Activated effector memory CD4-positive, alpha-beta T cell treated with anti-CD3 and anti-CD28 coated beads, Interleukin-2, amount 50 U/mL, for 16 hours (primary cell): Measurements from ENCODE around the gene BOD1.
"Not testable (repeated sequence)": the region's sequence is repeated elsewhere in the genome, so short reads cannot be mapped to it uniquely, and the experiment has no call there.

Experiments used
- DNase-seq: peaks from one replicate; pipeline ENCODE4 v3.0.0-alpha.2; 2020

The BOD1 gene

DNA sequence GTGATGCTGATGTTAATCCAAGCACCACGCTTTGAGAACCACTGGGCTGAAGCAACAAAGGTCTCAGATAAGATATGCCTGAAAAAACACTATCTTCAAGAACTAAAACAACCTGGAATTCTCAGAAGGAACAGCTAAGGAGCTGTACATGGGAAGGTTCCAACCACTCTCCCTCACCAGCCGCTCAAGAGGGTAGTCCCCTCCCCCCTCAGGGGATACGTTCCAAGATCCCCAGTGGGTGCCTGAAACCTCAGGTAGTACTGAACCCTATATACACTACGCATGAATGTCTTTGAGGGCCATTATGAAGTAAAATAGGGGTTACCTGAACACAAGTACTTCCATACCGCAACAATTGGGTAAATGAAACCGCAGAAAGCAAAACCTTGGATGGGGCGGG lies 1.9 kb downstream of the BOD1 start:
- no peak for DNase-seq

DNA sequence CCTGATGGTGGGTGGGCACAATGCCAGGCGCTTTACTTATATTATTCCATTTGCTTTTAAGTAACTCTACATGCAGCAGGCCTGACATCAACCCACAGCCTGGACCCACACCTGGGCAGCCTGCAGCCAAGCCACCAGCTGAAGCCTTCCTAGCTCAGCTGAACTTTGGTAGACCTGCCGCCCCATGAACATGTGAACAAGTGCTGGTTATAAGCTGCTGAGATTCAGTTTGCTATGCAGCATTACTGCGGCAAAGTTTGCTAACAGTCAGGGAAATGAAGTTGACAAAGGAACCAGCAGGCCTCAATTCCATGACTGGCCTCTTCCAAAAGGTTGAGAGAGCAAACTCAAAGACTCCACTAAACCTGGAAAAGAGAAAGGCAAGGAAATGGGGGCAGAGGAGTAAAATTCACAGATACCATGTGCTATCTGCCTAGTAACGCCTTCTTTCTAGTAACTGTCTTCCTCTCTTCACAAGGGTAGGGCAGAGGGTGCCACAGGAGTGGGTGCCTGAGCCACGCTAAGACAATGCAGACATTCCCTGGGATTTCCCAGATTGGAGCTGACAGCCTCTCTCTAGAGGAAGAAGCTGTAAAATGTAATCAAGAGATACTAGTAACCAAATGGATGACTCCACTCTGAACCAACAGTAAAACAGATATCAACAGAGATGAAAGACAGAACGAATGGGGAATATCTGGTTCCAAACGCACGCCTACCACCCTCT lies 2.9 kb downstream of the BOD1 start:
- no peak for DNase-seq

DNA sequence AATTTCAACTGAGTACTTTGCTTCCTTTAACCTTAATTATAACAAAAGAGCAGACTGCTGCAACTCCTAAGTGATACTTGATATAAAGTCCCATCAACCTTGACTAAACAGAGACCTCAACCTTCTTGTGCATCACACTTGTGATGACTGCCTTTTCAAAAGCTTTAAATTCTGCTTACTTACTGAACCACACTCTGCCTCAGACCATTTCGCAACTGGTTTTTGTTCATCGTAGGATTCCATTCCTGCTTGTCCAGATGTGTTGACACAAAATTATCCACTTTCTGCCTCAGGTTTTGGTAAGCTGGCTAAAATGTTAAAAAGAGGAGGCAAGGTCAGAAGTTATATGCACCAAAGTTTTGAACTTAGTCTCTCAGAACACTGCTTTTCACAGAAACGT lies 3.5 kb downstream of the BOD1 start:
- no peak for DNase-seq

DNA sequence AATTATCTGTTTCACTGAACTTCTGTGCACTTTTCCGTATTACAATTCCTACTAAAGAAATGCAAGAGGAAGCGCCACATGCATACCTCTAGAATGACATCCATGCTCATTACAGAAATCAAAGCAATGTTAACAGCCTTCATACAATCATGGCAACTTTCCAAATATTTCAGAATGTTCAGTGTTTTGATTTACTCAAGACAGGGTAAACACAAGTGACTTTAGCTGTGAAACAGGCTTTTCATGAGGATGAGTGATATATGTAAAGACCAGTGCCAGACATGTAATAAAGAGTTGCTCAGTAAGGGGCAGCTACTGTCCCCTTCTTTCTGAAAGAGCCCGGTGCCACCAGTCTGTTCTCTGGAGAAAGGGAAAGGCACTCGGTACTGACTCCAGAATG lies 4.7 kb downstream of the BOD1 start:
- no peak for DNase-seq

DNA sequence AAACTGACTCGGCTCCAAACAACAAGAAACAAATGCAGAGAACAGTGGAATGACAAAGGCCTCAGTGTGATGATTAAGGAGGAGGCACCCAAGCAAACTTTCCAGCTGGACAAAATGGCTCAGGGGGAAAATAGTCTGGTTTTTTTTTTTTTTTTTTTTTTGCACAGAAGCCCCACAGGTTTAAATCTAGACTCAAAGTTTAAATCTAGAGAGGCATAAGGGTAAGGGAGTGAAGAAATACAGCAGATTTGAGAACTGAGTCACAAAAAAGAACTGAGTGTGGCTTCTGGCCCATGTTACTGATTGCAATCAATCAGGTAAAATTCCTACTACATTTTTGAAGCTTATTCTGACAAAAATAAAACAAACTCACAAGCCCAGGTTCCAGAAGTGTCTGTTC lies 12.3 kb downstream of the BOD1 start:
- no peak for DNase-seq

DNA sequence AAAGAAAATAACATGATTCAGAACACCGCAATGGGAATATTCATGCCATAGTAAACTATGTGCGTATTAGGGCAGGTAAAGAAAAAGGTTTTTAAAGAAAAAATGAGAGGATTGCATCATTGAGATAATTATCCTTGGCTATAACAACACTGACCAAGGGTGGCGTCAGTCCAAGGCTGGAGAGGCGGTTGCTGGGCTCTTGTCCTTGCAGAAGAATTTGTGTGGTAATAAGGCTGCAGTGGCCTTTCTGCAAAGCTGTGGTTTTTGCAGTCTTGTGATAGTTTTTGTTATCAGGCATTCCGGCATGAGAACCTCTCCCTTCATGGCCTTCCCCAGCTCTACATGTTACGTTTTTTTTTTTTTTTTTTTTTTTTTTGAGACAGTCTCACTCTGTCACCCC lies 14.0 kb downstream of the BOD1 start:
- DNase-seq: no peak

DNA sequence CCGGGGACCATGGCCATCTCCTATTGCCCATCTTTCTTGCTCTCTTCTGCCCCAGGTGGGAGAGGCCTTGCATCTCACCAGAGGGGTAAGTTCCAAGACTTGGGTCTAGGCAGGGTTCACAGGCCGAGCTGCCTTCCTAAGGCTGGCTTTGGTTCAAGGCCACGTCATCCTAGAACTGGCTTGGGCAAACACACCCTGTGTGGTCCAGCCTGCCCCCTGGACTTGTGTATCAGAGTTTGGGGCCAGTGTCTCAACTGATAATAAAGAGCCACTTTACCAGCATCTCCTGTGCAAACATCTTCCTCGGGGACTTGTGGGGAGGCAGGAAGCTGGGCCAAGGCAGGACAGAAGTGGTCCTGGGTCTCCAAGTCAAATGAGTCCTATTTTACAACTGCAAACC lies 17.8 kb downstream of the BOD1 start:
- no peak for DNase-seq

DNA sequence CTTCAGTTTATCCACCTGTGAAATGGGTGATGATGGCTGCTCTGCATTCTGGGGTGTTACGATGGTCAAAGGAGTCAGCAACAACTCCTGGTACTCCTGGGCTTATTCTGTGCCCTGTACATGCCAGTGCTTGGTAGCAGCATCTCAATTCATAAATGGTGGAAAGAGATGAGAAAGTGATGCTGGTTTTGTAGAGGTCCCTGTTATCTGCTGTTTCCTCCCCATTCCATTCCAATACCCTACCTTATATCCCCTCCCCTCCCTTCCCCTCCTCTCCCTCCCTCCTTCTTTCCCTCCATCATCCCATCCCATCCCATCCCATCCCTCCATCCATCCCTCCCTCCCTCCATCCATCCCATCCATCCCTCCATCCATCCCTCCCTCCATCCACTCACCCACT lies 19.1 kb downstream of the BOD1 start:
- DNase-seq: no peak

DNA sequence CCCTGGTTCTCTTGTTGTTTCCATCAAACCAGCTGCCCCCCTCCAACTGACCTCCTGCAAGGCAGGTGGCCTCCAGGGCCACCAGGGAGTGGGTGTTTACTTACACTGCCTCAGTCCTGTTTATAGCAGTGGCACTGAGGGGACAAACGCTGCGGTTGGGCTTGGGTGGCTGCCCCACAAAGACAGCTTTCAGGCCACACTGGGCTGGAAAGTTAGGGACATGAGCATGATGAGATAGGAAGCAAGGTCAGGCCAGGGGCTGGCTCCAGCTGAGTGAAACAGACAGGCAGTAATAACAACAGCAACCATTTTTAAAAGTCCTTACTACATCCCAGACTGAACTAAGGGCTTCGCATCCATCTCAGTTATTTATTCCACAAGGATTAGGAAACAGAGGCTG lies 20.6 kb downstream of the BOD1 start:
- no peak for DNase-seq

DNA sequence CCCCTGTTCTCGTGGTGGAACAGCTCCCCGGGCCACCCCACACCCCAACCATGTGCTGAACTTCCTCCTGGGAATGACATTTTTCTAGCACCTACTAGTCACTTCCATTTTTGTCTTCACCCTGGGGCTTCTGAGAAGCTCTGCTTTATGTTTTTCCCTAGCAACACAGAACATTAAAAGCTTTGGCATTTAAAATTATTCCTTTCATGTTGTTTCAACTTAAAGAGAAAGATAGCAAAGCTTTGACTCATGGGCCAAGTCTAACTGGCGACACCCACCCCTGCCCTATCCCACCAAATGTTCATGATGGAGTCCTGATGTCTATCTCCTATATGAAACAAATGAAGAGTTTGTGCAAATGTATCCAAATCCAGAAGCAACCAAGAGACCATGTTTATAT lies 22.4 kb downstream of the BOD1 start:
- no peak for DNase-seq

DNA sequence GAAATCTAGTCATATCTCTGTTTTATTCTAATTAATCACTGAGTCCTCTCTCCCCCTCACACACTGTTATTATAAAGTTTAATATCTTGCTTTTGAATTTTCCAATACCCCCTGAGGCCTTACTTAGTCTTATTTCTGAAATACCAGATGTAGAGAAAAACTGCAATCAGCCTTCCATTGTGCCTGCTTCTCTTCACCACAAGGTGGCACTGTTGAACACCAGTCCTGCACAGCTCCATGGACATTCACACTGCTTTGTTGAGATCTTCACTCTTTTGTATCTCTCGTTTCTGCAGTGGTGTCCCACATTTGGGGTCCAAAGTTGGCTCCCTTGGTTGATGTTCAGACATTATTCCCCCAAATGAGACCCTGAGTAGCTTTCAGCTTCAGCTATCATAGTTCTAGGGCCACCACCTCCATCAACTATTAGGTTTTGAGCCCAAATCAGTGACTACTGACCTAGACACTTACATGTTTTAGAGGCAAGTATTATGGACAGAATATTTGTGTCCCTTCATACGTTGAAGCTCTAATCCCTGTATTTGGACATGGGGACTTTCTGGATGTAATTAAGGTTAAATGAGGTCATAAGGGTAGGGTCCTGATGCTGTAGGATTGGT lies 24.3 kb downstream of the BOD1 start:
- no peak for DNase-seq

DNA sequence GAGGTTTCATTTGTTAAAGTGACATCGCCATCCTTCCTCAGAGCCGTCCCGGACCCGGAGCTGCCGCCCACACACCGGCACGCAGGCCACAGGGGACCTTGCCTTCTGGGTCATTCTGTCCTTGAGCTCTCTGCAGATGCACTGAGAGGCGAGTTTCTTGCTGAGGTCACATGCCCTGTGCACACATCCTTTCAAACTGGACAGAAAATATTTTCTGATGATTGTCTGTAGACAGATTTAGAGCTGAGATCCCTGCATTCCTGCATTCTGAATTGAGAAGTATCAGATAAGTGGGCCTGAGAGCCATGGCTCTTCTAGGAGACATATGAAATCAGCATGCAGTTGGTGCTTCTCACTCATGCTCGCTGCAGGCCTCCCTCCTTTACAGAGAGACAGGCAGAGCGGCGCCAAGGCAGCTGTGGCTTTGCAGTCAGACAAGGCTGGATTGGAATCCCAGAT lies 25.4 kb downstream of the BOD1 start:
- DNase-seq: no peak

DNA sequence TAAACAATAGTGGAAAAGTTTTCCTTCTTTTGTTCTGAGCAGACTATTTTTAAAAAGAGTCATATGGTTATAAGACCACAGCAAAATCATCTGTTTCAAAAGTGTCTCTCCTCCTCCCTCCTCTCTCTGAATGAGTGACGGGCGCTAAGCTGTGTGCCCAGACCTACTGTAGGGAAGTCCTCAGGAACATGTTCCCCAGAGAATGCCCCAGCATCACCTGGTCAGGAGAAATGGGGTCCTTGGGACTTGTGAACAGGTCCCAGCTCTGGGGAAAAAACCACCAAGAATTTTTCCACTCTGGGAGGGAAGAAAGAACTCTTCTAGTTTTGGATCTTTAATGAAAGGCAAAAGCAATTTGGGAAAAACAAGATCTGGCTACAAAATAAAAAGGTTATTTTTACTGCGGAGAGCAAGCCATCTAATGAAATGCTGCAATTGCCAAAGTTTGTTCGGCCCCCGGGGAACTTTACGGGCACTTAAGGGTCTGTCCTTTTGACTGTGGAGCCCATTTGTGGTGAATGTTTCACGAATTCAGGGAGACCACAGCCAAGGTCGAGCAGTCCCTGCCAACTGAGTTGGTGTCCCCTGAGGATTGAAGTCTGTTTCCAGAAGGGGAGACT lies 25.9 kb downstream of the BOD1 start:
- DNase-seq: no peak

DNA sequence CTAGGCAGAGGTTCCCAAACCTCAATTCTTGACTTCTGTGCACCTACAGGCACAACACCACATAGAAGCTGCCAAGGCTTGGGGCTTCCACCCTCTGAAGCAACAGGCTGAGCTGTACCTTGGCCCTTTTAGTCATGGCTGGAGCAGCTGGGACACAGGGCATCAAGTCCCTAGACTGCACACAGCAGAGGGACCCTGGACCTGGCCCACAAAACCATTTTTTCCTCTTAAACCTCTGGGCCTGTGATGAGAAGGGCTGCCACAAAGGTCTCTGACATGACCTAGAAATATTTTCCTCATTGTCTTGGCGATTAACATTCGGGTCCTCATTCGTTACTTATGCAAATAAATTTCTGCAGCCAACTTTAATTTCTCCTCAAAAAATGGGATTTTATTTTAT lies 30.3 kb downstream of the BOD1 start:
- not testable (repeated sequence) for DNase-seq

DNA sequence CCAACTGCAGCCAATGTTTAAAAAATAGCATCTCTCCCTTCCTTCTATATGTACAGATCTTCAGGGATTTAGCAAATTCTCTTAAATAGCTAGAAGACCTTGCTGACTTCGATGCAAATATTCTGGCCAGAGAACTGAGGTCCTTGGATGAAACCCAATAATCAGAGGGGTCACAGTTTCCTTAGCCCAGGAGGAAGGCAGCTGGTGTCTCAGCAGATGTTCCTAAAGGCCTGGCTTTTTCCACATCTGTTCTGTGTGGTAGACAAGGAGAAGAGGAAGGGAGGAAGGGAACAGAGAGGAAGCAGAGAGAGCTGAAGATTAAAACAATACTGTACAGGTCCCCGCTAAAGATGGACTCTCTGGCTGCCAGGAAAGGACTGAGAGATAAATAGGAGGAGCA lies 33.1 kb downstream of the BOD1 start:
- no peak for DNase-seq

DNA sequence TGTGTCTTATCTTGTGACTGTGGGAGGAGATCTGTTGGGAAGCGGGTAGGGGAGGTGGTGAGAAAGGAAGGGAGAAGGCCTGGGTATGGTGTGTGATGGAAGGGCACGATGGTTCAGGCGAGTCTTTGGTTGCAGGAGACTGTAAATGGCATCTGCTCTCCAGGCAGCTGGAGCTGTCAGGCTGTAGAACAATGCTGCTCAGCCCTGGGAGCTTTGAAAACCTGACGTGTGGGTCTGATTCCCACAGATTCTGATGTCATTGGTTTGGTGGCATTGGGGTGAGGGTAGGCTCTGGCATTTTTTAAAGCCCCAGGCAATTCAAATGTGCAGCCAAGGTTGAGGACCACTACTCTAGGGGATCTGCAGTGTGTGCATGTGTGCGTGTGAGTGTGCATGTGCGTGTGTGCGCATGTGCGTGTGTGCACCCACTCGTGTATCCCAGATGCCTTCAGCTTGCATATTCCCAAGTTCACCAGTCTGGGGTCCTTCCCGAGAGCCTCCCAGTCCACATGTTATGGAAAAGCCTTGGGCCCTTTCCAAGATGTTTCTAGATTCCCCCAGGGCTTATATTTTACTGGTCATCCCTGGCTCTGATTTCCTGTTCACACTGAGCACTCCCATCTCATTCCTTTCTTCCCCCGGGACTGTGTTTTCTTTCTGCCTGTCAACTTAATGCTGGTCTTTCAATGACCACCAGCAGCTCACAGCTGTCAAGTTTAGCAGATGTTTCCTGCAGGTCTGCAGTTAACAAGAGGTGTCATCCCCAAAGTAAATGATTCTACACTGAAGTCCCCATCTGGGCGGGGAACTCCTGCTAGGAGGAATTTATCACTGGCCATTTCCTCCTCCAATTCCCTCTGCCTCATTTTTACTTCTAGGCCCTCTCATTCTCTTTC lies 34.0 kb downstream of the BOD1 start:
- no peak for DNase-seq

DNA sequence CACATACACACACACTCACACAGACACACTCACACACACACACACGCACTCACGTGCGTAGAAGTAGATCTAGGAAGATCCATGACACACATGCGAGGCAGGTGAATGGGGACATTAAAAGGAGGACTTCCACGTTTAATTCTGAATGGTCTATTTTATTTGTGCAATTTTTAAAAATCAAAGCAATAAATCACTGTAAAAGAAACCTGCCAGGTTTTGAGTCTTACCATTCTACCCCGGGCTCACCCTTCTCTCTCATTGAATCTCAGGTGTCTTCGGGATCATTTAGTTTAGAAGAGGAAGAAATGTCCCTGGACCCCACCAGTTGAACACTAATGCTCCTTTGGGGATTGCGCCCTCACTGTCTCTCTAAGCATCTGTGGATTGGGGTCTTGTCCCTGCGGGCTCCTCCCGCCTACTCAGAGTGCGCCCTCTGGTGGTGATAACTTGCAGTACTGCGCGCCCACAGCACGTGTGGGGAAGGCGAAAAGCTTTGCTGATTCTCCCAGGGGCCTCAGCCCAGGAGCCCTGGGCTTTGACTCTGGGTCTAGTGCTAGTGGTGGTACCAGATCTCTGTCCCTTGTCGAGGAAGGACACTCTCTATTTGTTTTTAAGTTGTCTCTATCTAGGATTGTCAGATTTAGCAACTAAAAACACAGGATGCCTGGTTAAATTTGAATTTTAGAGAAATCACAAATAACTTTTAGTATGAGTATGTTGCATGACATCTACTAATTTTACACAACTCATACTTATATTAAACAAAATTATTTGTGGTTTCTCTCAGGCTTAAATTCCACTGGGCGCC lies 34.8 kb downstream of the BOD1 start:
- peak; percentile 80 for DNase-seq

DNA sequence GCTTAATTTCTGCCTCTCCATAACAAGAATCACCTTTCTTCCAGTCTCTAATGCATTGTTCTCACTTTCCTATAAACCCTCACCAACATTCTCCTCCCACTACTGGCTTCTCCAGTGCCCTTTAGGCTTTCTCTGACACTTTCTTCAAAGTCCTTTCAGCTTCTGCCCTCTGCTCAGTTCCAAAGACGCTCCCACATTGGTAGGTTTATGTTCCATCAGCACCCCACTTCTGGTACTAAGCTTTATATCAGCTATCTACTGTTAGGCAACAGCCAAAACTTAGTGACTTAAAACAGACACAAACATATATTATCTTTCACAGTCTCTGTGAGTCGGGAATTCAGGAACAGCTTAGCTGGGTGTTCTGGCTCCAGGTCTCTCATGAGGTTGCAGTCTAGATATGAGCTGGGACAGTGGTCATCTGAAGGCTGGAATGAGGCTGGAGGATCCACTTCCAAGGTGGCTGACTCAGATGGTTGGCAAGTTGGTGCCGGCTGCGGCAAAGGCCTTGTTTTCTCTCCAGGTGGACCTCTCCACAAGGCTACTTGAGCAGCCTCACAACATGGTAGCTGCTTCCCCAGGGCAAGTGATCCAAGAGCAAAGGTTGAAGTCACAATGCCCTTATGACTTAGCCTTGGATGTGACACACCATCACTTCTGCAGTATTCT lies 37.4 kb downstream of the BOD1 start:
- DNase-seq: no peak

DNA sequence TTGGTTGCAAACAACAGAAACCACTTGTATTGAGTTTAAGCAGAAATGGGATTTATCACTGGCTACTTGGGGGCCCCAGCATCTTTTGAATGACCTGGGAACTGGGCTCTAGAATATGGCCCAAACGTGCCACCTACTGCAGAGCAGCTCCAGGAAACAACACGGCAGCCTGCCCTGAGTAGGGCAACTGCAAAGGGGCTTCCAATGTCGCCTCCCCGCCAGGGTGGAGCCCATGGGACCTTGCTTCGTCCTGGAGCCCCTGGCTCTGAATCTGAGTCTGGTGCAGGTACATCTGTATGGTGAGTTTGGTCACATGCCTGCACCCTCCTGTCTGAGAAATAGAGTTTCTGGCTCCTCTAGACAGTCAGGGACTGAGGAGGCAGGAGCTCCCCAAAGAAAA lies 38.6 kb downstream of the BOD1 start:
- DNase-seq: no peak

DNA sequence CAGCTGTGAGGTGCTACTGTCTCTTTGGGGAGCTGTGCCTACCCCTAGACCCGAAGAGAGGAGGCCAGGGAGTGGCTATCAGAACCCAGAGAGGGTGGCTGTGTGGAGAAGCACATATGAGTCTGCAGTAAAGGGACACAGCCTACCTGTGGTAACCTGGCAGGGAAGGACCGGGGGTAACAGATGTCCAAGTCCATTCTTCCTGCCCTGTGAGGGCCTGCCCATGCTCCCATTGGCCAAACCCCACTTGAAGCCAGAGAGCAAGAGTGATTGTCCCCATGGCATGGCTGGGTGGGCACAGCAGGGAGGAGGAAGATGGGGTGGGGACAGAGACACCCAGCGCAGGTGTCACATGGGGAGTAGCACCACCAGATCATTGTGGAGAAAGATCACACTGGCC lies 39.3 kb downstream of the BOD1 start:
- DNase-seq: no peak

DNA sequence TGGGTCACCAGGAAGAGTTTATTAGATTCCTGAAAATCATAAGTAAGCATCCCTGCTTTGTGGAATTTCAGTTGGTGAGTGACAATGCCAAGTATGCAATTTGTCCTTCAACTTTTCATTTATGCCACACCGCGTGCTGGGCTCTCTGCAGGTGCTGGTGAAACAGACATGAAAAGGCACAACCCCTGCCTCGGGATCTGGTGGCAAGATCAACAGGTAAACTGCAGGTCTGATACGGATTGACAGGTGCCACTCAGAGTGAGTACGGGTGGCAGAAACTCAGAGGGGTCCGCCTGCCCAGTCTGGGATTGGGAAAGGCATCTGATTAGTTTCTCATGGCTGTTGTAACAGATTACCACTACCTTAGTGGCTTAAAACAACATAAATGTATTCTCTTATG lies 40.5 kb downstream of the BOD1 start:
- DNase-seq: no peak

DNA sequence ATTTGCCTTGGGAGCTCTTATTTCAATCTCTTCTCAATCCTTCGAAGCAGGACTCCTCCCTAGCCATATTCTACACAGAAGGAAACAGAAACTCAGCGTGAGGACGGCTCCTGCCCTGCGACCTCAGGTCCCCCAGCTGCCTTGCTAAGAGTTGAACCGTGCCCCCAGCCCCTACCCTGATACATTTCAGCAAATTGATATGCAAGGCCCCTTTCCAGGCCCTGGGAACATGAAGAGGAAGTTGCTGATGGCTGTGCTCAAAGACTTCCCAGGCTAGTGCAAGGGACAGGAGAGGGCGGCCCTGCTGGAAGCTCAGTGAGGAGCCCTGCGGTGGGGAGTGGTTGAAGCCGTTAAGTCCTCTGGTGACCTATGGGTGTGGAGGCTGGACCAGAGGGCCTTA lies 41.5 kb downstream of the BOD1 start:
- DNase-seq: no peak
